Measurements from ENCODE around the gene COL20A1.
A peak's percentile ranks its signal among the peaks of the same experiment; 100 is the strongest.

Gene COL20A1

DNA sequence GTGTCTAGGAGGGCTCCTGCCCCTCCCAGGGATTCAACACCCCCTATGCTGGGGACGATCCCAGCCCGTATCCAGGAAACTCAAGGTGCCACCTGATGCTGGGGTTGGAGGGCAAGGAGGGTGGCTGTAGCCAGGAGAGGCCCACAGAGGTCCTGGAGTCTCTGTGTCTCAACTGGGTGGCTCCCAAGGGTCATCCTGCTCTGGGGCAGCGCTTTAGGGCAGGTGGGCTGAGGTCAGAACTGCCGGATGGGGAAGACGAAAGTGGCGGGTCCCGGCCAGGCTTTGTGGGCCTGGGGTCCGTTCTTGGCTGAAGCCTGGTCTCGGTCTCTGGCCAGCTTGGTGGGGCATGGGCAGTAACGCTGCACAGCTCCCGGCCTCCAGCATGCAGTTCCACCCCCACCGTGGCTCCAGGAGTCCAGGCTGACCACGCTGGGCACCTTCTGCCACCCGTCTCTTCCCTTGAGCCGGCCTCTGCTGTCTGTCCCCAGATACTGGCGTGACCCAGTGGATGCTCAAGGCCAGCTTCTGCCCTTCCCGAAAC lies 2.8 kb upstream of the COL20A1 start:
- no peak for TF ChIP-seq FOXP2 (optimal IDR thresholded peaks at IDR 0.05; ENCODE audit: borderline replicate concordance, extremely low read depth, extremely low read length, insufficient read depth)
- peak; percentile 38; the same call in 1 of the 2 replicates for TF ChIP-seq POLR2AphosphoS5 (IDR thresholded peaks at IDR 0.05; ENCODE audit: low read depth, low read length)
- TF ChIP-seq SIN3A (IDR thresholded peaks at IDR 0.05; ENCODE audit: borderline replicate concordance, insufficient read depth, low read length): no peak

DNA sequence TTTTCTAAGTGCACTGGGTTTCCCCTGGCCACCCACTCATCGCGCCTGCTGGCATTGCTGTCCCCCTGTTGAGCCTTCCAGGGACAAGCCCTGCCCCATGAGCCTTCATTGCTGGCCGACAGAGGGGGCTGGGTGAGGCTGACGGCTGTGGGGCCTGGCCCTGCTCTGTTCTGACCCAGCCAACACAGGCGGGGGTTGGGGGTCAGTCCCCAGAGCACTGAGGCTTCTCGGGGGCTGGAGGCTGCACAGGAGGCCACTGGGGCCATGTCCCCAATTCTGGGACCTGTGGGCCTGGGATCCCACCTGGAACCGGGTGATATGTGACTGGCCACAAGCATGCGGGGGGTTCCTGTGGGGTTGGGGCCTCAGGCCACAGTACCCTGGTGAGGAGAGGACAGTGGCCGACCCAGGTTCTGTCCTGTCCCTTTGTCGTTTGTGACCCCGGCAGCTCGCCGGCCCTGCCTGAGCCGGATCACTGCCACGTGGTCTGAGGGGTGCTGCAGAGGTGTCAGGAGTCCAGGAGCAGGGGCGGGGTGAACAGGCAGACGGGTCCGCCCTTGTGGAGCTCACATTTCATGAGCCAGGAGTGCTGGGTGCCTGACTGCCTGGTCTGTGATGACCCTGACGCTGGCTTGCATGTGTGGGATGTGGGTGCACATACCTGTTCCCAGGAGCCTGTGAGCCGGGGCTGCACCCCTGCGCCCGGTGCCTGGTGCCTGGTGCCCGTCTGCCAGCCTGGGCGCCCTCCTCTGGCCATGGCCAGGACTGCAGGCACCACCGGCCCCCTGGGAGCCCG lies 2.1 kb upstream of the COL20A1 start:
- TF ChIP-seq POLR2AphosphoS5 (IDR thresholded peaks at IDR 0.05; ENCODE audit: low read depth, low read length) (peak; percentile 13; the same call in 1 of the 2 replicates), FOXP2 (optimal IDR thresholded peaks at IDR 0.05; ENCODE audit: borderline replicate concordance, extremely low read depth, extremely low read length, insufficient read depth) (no peak)

DNA sequence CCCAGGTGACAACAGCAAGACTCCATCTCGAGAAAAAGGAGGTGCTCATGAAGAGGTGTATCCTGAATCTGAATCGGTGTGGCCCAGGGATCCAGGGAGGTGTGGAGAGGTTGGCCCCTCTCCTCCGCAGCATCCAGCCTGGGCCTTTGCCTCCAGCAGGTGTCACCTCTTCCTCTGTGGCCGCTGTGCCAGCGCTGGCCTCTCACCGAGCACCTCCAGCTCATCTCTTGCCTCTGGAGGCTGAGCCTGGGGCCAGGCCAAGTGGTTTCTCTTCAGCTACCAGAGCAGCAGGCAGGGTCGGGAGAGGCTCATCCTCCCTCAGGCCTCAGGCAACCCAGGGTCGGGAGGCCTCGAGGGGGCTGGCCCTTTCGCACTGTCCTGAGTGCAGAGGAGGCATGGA lies 1.2 kb upstream of the COL20A1 start:
- TF ChIP-seq, protein P1, sequence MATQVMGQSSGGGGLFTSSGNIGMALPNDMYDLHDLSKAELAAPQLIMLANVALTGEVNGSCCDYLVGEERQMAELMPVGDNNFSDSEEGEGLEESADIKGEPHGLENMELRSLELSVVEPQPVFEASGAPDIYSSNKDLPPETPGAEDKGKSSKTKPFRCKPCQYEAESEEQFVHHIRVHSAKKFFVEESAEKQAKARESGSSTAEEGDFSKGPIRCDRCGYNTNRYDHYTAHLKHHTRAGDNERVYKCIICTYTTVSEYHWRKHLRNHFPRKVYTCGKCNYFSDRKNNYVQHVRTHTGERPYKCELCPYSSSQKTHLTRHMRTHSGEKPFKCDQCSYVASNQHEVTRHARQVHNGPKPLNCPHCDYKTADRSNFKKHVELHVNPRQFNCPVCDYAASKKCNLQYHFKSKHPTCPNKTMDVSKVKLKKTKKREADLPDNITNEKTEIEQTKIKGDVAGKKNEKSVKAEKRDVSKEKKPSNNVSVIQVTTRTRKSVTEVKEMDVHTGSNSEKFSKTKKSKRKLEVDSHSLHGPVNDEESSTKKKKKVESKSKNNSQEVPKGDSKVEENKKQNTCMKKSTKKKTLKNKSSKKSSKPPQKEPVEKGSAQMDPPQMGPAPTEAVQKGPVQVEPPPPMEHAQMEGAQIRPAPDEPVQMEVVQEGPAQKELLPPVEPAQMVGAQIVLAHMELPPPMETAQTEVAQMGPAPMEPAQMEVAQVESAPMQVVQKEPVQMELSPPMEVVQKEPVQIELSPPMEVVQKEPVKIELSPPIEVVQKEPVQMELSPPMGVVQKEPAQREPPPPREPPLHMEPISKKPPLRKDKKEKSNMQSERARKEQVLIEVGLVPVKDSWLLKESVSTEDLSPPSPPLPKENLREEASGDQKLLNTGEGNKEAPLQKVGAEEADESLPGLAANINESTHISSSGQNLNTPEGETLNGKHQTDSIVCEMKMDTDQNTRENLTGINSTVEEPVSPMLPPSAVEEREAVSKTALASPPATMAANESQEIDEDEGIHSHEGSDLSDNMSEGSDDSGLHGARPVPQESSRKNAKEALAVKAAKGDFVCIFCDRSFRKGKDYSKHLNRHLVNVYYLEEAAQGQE (IDR thresholded peaks at IDR 0.05; ENCODE audit: insufficient read depth in 1 of 2, low read depth in 2 of 2, low read length in 2 of 2): no peak
- TF ChIP-seq SIN3A (IDR thresholded peaks at IDR 0.05; ENCODE audit: borderline replicate concordance, insufficient read depth, low read length): no peak
- no peak for TF ChIP-seq TAF1 (IDR thresholded peaks at IDR 0.05; ENCODE audit: borderline replicate concordance, insufficient read depth, low read length)
- TF ChIP-seq POLR2AphosphoS5 (IDR thresholded peaks at IDR 0.05; ENCODE audit: low read depth, low read length): no peak
- TF ChIP-seq FOXP2 (optimal IDR thresholded peaks at IDR 0.05; ENCODE audit: borderline replicate concordance, extremely low read depth, extremely low read length, insufficient read depth): no peak

DNA sequence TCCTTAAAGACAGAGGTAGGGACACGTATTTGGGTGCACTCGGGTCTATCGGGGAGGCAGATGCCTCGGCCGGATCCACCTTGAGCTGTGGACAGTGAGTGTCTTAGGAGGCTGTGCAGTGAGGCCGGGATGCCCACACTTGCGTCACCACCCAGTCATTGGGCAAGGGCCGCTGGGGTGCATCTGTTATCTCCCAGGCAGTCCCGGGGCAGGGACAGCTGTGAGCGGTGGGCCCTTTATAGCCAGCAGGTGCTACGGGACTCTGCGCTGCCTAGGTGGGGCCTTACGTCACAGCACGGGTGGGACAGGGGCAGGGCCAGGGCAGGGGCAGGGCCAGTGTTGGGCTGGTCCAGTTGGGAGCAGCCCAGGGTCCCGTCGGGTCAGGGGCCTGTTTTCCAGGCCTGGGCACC lies 689 bp upstream of the COL20A1 start:
- no peak for TF ChIP-seq TAF1 (IDR thresholded peaks at IDR 0.05; ENCODE audit: borderline replicate concordance, insufficient read depth, low read length)
- no peak for TF ChIP-seq SIN3A (IDR thresholded peaks at IDR 0.05; ENCODE audit: borderline replicate concordance, insufficient read depth, low read length)
- TF ChIP-seq, protein P1 (IDR thresholded peaks at IDR 0.05; ENCODE audit: insufficient read depth in 1 of 2, low read depth in 2 of 2, low read length in 2 of 2): no peak
- no peak for TF ChIP-seq POLR2AphosphoS5 (IDR thresholded peaks at IDR 0.05; ENCODE audit: low read depth, low read length)
- no peak for TF ChIP-seq FOXP2 (optimal IDR thresholded peaks at IDR 0.05; ENCODE audit: borderline replicate concordance, extremely low read depth, extremely low read length, insufficient read depth)

DNA sequence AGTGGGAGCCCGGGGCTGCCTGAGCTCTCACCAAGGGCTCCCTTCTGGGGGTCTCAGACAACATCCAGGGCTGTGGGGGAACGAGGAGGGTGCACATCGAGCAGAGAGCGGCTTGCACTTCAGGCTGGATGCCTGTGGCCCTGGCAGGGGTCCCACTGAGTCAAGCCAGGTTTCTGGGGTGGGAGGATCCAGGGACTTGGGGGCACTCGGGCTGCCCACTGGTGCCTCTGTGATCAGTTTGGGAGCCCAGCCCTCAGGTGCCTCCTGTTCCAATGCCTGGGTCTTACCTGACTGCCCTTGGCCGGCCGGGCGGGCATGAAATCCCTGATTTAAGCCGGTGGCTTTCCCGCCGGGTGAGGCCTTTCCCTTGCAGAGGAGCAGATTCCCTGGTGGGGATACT lies 470 bp downstream of the COL20A1 start:
- TF ChIP-seq FOXP2 (optimal IDR thresholded peaks at IDR 0.05; ENCODE audit: borderline replicate concordance, extremely low read depth, extremely low read length, insufficient read depth): no peak
- no peak for TF ChIP-seq TAF1 (IDR thresholded peaks at IDR 0.05; ENCODE audit: borderline replicate concordance, insufficient read depth, low read length)
- TF ChIP-seq, protein P1 (IDR thresholded peaks at IDR 0.05; ENCODE audit: insufficient read depth in 1 of 2, low read depth in 2 of 2, low read length in 2 of 2): no peak
- TF ChIP-seq POLR2AphosphoS5 (IDR thresholded peaks at IDR 0.05; ENCODE audit: low read depth, low read length): no peak
- TF ChIP-seq SIN3A (IDR thresholded peaks at IDR 0.05; ENCODE audit: borderline replicate concordance, insufficient read depth, low read length): no peak

Measured in PFSK-1 (cell line).